Smooth muscle cell (in vitro differentiated cells): ENCODE results near the gene GIPC2. TPM values are rescaled to one million over a fixed set of nuclear protein-coding genes. Genes with fewer than 3 reads are reported as not detected.
A peak's percentile ranks its signal among the peaks of the same experiment; 100 is the strongest.

ENCODE experiments used
- DNase-seq: peaks from one replicate; lab custom pipeline; 2025; ENCODE audit not compliant: unreplicated experiment; lab: John Stamatoyannopoulos, UW
- H2AFZ ChIP-seq: fragments of 200-600 bp; sonication (generic); 2 replicates; pipeline ENCODE4 v1.6.0; 2016; ENCODE audit warnings: antibody characterized with exemption, low read depth, mild to moderate bottlenecking
- H3F3A ChIP-seq: fragments of 200-600 bp; sonication (generic); 2 replicates; pipeline ENCODE4 v1.6.0; 2017; ENCODE audit warnings: antibody characterized with exemption, low read depth
- H3K27ac ChIP-seq: fragments of 200-600 bp; sonication (generic); 2 replicates; pipeline ENCODE4 v1.5.1; 2016; ENCODE audit warnings: low read depth, mild to moderate bottlenecking
- H3K27me3 ChIP-seq: fragments of 200-600 bp; sonication (generic); 2 replicates; pipeline ENCODE4 v1.6.1; 2016; ENCODE audit warnings: low read depth, mild to moderate bottlenecking
- H3K36me3 ChIP-seq: fragments of 200-600 bp; sonication (generic); 2 replicates; pipeline ENCODE4 v1.5.1; 2016; ENCODE audit warnings: low read depth
- H3K4me1 ChIP-seq: fragments of 200-600 bp; sonication (generic); 2 replicates; pipeline ENCODE4 v1.5.1; 2016; ENCODE audit warnings: low read depth
- H3K4me2 ChIP-seq: fragments of 200-600 bp; sonication (generic); 2 replicates; pipeline ENCODE4 v1.6.0; 2016; ENCODE audit warnings: mild to moderate bottlenecking
- H3K4me3 ChIP-seq: fragments of 200-600 bp; sonication (generic); 2 replicates; pipeline ENCODE4 v1.5.1; 2016; ENCODE audit warnings: mild to moderate bottlenecking
- H3K79me2 ChIP-seq: fragments of 200-600 bp; sonication (generic); 2 replicates; pipeline ENCODE4 v1.6.0; 2016; ENCODE audit warnings: low read depth, mild to moderate bottlenecking
- H3K9ac ChIP-seq: fragments of 200-600 bp; sonication (generic); 2 replicates; pipeline ENCODE4 v1.6.0; 2016; ENCODE audit warnings: low read depth
- H3K9me3 ChIP-seq: fragments of 200-600 bp; sonication (generic); replicated peaks from 2 replicates; pipeline ENCODE4 v1.5.1; 2016; ENCODE audit warnings: low read depth
- H4K20me1 ChIP-seq: fragments of 200-600 bp; sonication (generic); 2 replicates; pipeline ENCODE4 v1.6.0; 2016; ENCODE audit warnings: low read depth
- CTCF ChIP-seq: fragments of 200-600 bp; sonication (generic); IDR thresholded peaks from 2 replicates; pipeline ENCODE4 v1.5.1; 2017; ENCODE audit warnings: borderline replicate concordance, mild to moderate bottlenecking, antibody characterized with exemption; ENCODE audit not compliant: insufficient read depth, poor library complexity, severe bottlenecking
- WGBS: methylation state at CpG from one replicate; pipeline ENCODE4 v1.1.7; 2016; ENCODE audit warnings: low lambda C conversion rate; 5-methylcytosine and 5-hydroxymethylcytosine counted together
- polyA plus RNA-seq: library from polyadenylated mRNA; unstranded; fragments of >200 nt; fragmentation: Nextera tagmentation; extraction: Ambion mirVana; gene quantifications from 2 replicates; pipeline ENCODE4 v1.2.1, GENCODE V29; 2016
- total RNA-seq: library from RNA; depleted of rRNA; stranded (reverse); fragments of >200 nt; gene quantifications from 2 replicates; pipeline ENCODE4 v1.2.3, GENCODE V29; 2014

Gene GIPC2
- total and polyA plus RNA-seq, 2 experiments from 2014 or later = 0.05 TPM; not detected in 1

DNA sequence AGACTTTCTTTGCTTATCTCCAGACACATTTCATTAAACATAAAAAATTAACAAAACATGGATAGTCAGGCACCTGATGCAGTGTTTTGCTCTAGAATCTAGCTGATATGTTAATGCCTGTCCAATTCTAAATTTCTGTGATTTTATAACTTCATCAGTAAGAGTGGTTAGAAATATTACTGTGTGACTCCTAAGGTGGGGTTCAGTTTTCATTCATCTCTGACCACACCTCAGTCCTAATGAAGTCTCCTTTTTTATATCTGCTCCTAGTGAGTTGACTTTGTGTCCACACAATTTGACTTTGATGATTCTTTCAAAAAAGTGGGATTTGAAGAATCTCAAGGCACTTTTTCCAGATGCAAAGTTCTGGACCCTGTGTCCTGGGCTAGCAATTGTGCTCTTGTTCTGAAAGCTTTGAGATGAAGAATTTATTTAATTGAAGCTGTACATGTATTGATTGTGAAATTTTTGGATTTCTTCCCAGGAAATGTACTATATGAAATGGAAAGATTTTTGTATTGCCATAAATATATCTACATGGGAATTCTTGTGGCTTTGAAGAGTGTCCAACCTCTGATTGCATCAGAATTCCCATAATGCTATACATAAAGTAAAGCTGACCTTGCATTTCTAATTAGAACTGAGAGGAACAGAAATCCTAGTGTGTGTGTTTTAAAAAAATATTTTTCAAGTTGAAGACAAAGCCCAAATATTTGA is 111.2 kb downstream of the GIPC2 start:
- no peak overlapping the region for H2AFZ ChIP-seq
- H3K9ac ChIP-seq = no peak overlapping the region
- H3K79me2 ChIP-seq = no peaks in the 10 kb centered on the region
- H4K20me1 ChIP-seq = no peaks in the 10 kb centered on the region
- H3K4me3 ChIP-seq = no peak overlapping the region
- H3K4me2 ChIP-seq = no peak overlapping the region
- H3K36me3 ChIP-seq = no peaks in the 10 kb centered on the region
- no peak for DNase-seq
- no peaks in the 10 kb centered on the region for H3F3A ChIP-seq
- no peak overlapping the region for H3K27ac ChIP-seq
- H3K27me3 ChIP-seq = no peaks in the 10 kb centered on the region
- no peak for TF ChIP-seq CTCF
- no peaks in the 10 kb centered on the region for H3K9me3 ChIP-seq
- H3K4me1 ChIP-seq = peaks cover 12% of the 10 kb centered on the region

DNA sequence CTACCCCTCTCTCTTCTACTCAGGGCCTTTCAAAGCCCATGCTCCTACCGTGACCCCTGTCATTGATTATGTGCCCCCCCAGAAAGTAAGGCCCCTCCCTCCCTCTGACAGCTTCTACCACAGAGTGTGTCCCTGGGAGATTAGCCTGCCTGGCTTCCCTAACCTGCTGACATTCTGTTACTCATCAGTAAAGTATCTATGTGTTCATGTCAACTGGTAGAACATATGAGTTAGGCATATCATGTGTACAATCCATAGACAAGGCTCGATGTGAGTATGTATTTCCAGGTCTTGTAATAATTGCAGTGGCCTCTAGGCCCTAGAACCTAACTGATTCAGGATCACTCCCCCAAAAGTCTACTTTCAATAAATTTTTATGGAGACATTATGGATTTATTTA is 120.0 kb downstream of the GIPC2 start:
- Histone ChIP-seq H2AFZ (no peak overlapping the region), H3K36me3 (no peaks in the 10 kb centered on the region), H3K4me3 (no peak overlapping the region), H3F3A (no peaks in the 10 kb centered on the region), H3K9ac (no peak overlapping the region), H3K4me2 (no peak overlapping the region), H3K79me2 (no peaks in the 10 kb centered on the region), H3K4me1 (peaks cover 2% of the 10 kb centered on the region), H4K20me1 (no peaks in the 10 kb centered on the region), H3K27ac (no peak overlapping the region), H3K9me3 (no peaks in the 10 kb centered on the region), H3K27me3 (no peaks in the 10 kb centered on the region)
- no peak for TF ChIP-seq CTCF
- DNase-seq = no peak
- WGBS = 79% methylated on average over 2 of the region's 2 CpGs

DNA sequence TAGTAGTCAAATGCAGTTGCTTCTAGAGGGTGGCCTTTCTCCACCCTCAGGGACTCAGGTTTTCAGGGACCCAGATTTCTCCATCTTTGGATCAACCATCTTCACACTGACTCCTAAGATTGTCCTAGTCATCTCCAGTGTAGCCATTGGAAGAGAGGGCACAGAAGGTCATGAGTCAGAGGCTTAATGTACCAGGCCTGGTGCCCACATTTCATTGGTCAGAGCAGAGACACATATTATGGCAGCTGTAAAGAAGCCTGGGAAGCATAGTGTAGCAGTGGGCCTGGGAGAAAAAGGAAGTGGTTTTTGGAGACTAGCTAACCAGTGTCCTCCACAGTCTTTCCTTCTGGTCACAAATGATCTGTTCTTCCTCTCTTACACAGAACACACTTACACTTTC is 122.5 kb downstream of the GIPC2 start:
- no peaks in the 10 kb centered on the region for H3K9me3 ChIP-seq
- no peak overlapping the region for H3K4me2 ChIP-seq
- no peaks in the 10 kb centered on the region for H3K36me3 ChIP-seq
- no peaks in the 10 kb centered on the region for H3K79me2 ChIP-seq
- peaks cover 3% of the 10 kb centered on the region for H3F3A ChIP-seq
- no peak overlapping the region for H3K27ac ChIP-seq
- DNase-seq = no peak
- no peaks in the 10 kb centered on the region for H4K20me1 ChIP-seq
- no peaks in the 10 kb centered on the region for H3K27me3 ChIP-seq
- no peak overlapping the region for H3K9ac ChIP-seq
- H2AFZ ChIP-seq = no peak overlapping the region
- H3K4me1 ChIP-seq = peaks cover 9% of the 10 kb centered on the region
- no peak overlapping the region for H3K4me3 ChIP-seq
- TF ChIP-seq CTCF = no peak

- Histone ChIP-seq H3K4me1 (peaks cover 9% of the 10 kb centered on the region), H2AFZ (peak overlapping the region; percentile 13), H3K9me3 (no peaks in the 10 kb centered on the region), H3F3A (peaks cover 3% of the 10 kb centered on the region), H3K79me2 (no peaks in the 10 kb centered on the region), H3K36me3 (no peaks in the 10 kb centered on the region), H3K4me3 (no peak overlapping the region), H3K27ac (peak overlapping the region; percentile 78), H3K27me3 (no peaks in the 10 kb centered on the region), H4K20me1 (no peaks in the 10 kb centered on the region), H3K9ac (no peak overlapping the region), H3K4me2 (peak overlapping the region; percentile 65)
- no peak for DNase-seq
- no peak for TF ChIP-seq CTCF
- 13% methylated on average over 2 of the region's 2 CpGs for WGBS
Observed at GRCh38 chr1:78170859-78171258, 125.1 kb downstream of the GIPC2 start.
